ENCODE data around the gene RIMBP2.

Gene RIMBP2

GRCh38 chr12:130357729-130358330, 358.3 kb downstream of the RIMBP2 start:
- no peak for TF ChIP-seq CTCF (IDR thresholded peaks at IDR 0.05; ENCODE audit: control insufficient read depth, insufficient read depth, low read depth, low read length, missing control alignments)
- no peak for DNase-seq (ENCODE audit: low read depth)
- no peak overlapping the region for H3K4me3 ChIP-seq (ENCODE audit: control insufficient read depth, low read depth, low read length)

DNA sequence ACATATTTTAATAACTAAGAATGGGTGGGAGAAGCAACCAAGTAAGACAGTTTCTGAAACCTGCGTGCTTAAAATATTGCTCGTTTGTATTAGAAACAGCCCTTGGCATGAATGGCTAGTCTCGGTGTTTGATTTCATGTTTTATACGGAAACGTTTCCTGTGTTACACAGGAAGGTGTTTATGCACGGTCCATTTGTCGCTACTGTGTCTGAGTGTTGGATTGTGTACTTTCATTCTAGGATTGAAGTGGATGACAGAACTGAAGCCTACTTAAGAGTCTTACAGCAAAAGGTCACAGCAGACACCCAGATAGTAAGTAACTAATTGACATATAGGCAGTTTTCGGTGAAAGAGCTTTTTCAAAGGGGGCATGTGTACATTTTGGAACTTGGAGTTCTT, 358.9 kb downstream of the RIMBP2 start:
- TF ChIP-seq CTCF (IDR thresholded peaks at IDR 0.05; ENCODE audit: control insufficient read depth, insufficient read depth, low read depth, low read length, missing control alignments): no peak
- no peak for DNase-seq (ENCODE audit: low read depth)
- no peak overlapping the region for H3K4me3 ChIP-seq (ENCODE audit: control insufficient read depth, low read depth, low read length)

- DNase-seq (ENCODE audit: low read depth): no peak
- H3K4me3 ChIP-seq (ENCODE audit: control insufficient read depth, low read depth, low read length): no peak overlapping the region
- TF ChIP-seq CTCF (IDR thresholded peaks at IDR 0.05; ENCODE audit: control insufficient read depth, insufficient read depth, low read depth, low read length, missing control alignments): no peak
Observed at GRCh38 chr12:130356222-130356621, 359.9 kb downstream of the RIMBP2 start.

DNA sequence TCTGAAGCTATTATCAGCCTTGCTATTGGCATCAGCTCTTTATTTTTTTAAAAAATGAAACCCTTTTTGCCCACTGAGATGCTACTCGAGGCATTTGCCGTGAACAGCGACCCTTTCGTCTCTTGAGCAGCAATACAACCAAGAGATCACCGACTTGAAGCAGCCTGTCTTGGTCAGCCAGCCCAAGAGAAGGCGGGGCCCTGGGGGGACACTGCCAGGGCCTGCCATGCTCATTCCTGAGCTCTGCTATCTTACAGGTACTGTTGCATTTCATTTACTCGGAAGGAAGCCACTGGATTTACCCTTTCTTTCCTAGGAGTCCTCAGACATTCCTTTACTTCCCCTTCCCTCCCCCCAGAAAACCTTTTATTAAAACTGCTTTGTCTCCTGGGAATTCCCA, 361.7 kb downstream of the RIMBP2 start:
- DNase-seq (ENCODE audit: low read depth): no peak
- no peak overlapping the region for H3K4me3 ChIP-seq (ENCODE audit: control insufficient read depth, low read depth, low read length)
- no peak for TF ChIP-seq CTCF (IDR thresholded peaks at IDR 0.05; ENCODE audit: control insufficient read depth, insufficient read depth, low read depth, low read length, missing control alignments)

DNA sequence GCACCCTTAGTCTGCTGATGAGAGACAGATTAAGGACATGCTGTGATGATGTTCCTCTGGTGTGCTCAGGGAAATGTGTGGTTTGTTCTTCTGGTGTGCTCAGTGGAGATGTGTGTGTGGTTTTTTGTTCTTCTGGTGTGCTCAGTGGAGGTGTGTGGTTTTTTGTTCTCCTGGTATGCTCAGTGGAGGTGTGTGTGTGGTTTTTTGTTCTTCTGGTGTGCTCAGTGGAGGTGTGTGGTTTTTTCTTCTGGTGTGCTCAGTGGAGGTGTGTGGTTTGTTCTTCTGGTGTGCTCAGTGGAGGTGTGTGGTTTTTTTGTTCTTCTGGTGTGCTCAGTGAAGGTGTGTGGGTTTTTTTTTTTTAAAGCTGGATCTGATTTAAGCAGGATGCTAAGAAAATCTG, 363.0 kb downstream of the RIMBP2 start:
- TF ChIP-seq CTCF (IDR thresholded peaks at IDR 0.05; ENCODE audit: control insufficient read depth, insufficient read depth, low read depth, low read length, missing control alignments): no peak
- no peak for DNase-seq (ENCODE audit: low read depth)
- H3K4me3 ChIP-seq (ENCODE audit: control insufficient read depth, low read depth, low read length): no peak overlapping the region

DNA sequence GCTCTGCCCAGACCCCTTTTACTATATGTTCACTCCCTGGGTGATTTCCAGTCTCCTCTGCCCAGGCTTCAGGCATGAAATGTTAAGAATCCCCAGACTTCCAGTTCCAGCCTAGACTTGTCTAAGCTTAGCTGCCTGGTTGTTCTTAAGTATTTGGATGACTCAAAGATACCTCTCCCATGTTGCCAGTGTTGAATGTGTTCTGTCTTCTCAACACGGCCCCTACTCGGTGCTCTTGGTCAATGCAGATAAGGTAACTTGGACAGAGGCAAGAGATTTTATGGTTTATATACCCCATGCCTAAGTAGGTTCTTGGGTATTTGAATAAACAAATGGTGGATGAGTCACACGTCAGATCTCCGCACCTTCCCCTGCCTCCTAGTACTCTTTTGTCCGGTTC, 364.8 kb downstream of the RIMBP2 start:
- H3K4me3 ChIP-seq (ENCODE audit: control insufficient read depth, low read depth, low read length): no peak overlapping the region
- no peak for DNase-seq (ENCODE audit: low read depth)
- TF ChIP-seq CTCF (IDR thresholded peaks at IDR 0.05; ENCODE audit: control insufficient read depth, insufficient read depth, low read depth, low read length, missing control alignments): no peak

- no peak for DNase-seq (ENCODE audit: low read depth)
- TF ChIP-seq CTCF (IDR thresholded peaks at IDR 0.05; ENCODE audit: control insufficient read depth, insufficient read depth, low read depth, low read length, missing control alignments): no peak
- H3K4me3 ChIP-seq (ENCODE audit: control insufficient read depth, low read depth, low read length): no peak overlapping the region
Observed at GRCh38 chr12:130350715-130351114, 365.4 kb downstream of the RIMBP2 start.

Data from AG09309 (cell line).